GM23338 (cell line): ENCODE data around the gene AOC1. TPM values are rescaled to one million over a fixed set of nuclear protein-coding genes. Genes with fewer than 3 reads are reported as not detected.
A peak's percentile ranks its signal among the peaks of the same experiment; 100 is the strongest.

Source experiments
- ATAC-seq: fragments of 200-7000 bp; cut with Tn5 transposase; 3 replicates; pipeline ENCODE4 v1.9.1; 2020
- DNase-seq: peaks from one replicate; pipeline ENCODE4 v3.0.0-alpha.2; 2015; ENCODE audit warnings: low spot score
- H2AFZ ChIP-seq: fragments of 200-600 bp; sonication (generic); 2 replicates; pipeline ENCODE4 v1.8.0; 2016; ENCODE audit warnings: antibody characterized with exemption, mild to moderate bottlenecking, moderate library complexity
- H3F3A ChIP-seq: fragments of 200-600 bp; sonication (generic); replicated peaks from 2 replicates; pipeline ENCODE4 v1.8.0; 2017; ENCODE audit warnings: antibody characterized with exemption, mixed run types, low read depth
- H3K27ac ChIP-seq: fragments of 200-600 bp; sonication (generic); 2 replicates; pipeline ENCODE4 v1.6.1; 2016; ENCODE audit warnings: low read depth
- H3K27me3 ChIP-seq: fragments of 200-600 bp; sonication (generic); 2 replicates; pipeline ENCODE4 v1.8.0; 2016; ENCODE audit warnings: mild to moderate bottlenecking, mixed run types, moderate library complexity; ENCODE audit not compliant: insufficient read depth
- H3K36me3 ChIP-seq: fragments of 200-600 bp; sonication (generic); 2 replicates; pipeline ENCODE4 v1.8.0; 2016; ENCODE audit warnings: mild to moderate bottlenecking; ENCODE audit not compliant: insufficient read depth
- H3K4me1 ChIP-seq: fragments of 200-600 bp; sonication (generic); 2 replicates; pipeline ENCODE4 v1.8.0; 2016; ENCODE audit warnings: mild to moderate bottlenecking, moderate library complexity; ENCODE audit not compliant: insufficient read depth
- H3K4me2 ChIP-seq: fragments of 200-600 bp; sonication (generic); 2 replicates; pipeline ENCODE4 v1.7.1; 2017; ENCODE audit warnings: mixed run types
- H3K4me3 ChIP-seq: fragments of 200-600 bp; sonication (generic); 2 replicates; pipeline ENCODE4 v1.6.1; 2016; ENCODE audit warnings: mixed run types
- H3K79me2 ChIP-seq: fragments of 200-600 bp; sonication (generic); replicated peaks from 2 replicates; pipeline ENCODE4 v1.8.0; 2017; ENCODE audit warnings: mild to moderate bottlenecking; ENCODE audit not compliant: insufficient read depth
- H3K9me2 ChIP-seq: fragments of 200-600 bp; sonication (generic); 2 replicates; pipeline ENCODE4 v1.8.0; 2017; ENCODE audit not compliant: insufficient read depth
- H4K20me1 ChIP-seq: fragments of 200-600 bp; sonication (generic); replicated peaks from 2 replicates; pipeline ENCODE4 v1.8.0; 2017; ENCODE audit warnings: mild to moderate bottlenecking; ENCODE audit not compliant: insufficient read depth
- H3K27ac Mint-ChIP-seq: 2 replicates; pipeline ENCODE4 v1.8.0; 2020; ENCODE audit warnings: inconsistent platforms, mild to moderate bottlenecking, moderate library complexity, mixed read lengths
- H3K27me3 Mint-ChIP-seq: 3 replicates; pipeline ENCODE4 v1.8.0; 2022; ENCODE audit warnings: low read depth, mild to moderate bottlenecking, moderate library complexity, mixed read lengths, inconsistent platforms; ENCODE audit not compliant: insufficient read depth, poor library complexity
- H3K36me3 Mint-ChIP-seq: 3 replicates; pipeline ENCODE4 v1.8.0; 2021; ENCODE audit warnings: low read depth, mild to moderate bottlenecking, inconsistent platforms, moderate library complexity, mixed read lengths
- H3K4me1 Mint-ChIP-seq: 3 replicates; pipeline ENCODE4 v1.8.0; 2020; ENCODE audit warnings: mild to moderate bottlenecking, inconsistent platforms, mixed read lengths
- H3K4me3 Mint-ChIP-seq: 3 replicates; pipeline ENCODE4 v1.8.0; 2021; ENCODE audit warnings: moderate library complexity, mild to moderate bottlenecking, inconsistent platforms, mixed read lengths
- H3K9me3 Mint-ChIP-seq: 3 replicates; pipeline ENCODE4 v1.8.0; 2020; ENCODE audit warnings: moderate library complexity, mild to moderate bottlenecking, inconsistent platforms, mixed read lengths
- CTCF ChIP-seq, 2 experiments: fragments of 200-600 bp in 1 of 2; sonication (generic) in 1 of 2; conservative IDR thresholded peaks; 2 replicates each; pipeline versions ENCODE4 v1.5.1 to v1.6.1; 2016 to 2017; ENCODE audit warnings: antibody characterized with exemption in 2 of 2, low read depth in 2 of 2, mild to moderate bottlenecking in 2 of 2, moderate library complexity in 1 of 2
- JUNB ChIP-seq: IDR thresholded peaks from one replicate; pipeline ENCODE4 v1.6.1; 2016; ENCODE audit warnings: antibody characterized with exemption; ENCODE audit not compliant: unreplicated experiment
- POLR2AphosphoS5 ChIP-seq: IDR thresholded peaks from 2 replicates; pipeline ENCODE4 v1.6.1; 2016; ENCODE audit warnings: antibody characterized with exemption, low read depth
- REST ChIP-seq: IDR thresholded peaks from one replicate; pipeline ENCODE4 v1.6.1; 2018; ENCODE audit warnings: antibody characterized with exemption; ENCODE audit not compliant: unreplicated experiment
- ZNF331 ChIP-seq: fragments of 250-450 bp; sonication (Bioruptor Pico); IDR thresholded peaks from 2 replicates; pipeline ENCODE4 v1.5.0; 2020; ENCODE audit warnings: low read depth, mild to moderate bottlenecking, moderate library complexity
- ZNF462 ChIP-seq: fragments of 250-450 bp; sonication (Bioruptor Pico); IDR thresholded peaks from 2 replicates; pipeline ENCODE4 v1.5.0; 2020; ENCODE audit warnings: mild to moderate bottlenecking, moderate library complexity
- polyA plus RNA-seq: library from polyadenylated mRNA; unstranded; fragments of >200 nt; fragmentation: Nextera tagmentation; extraction: Ambion mirVana; gene quantifications from 2 replicates; pipeline ENCODE4 v1.2.1, GENCODE V29; 2016
- total RNA-seq: library from RNA; depleted of rRNA; stranded (reverse); fragments of >200 nt; shearing (Covaris generic); gene quantifications from 2 replicates; pipeline ENCODE4 v1.2.3, GENCODE V29; 2014

The AOC1 gene
- total and polyA plus RNA-seq, 2 experiments from 2014 or later, result not detected

- ATAC-seq (peak; percentile 57; the same call in 2 of the 3 replicates), DNase-seq (peak; percentile 41)
- Histone ChIP-seq H3K4me2 (no peak overlapping the region), H3K27ac (no peak overlapping the region), H3K79me2 (no peaks in the 10 kb centered on the region), H3K9me2 (no peaks in the 10 kb centered on the region), H3K4me1 (no peaks in the 10 kb centered on the region), H3K36me3 (no peaks in the 10 kb centered on the region), H3K27me3 (no peaks in the 10 kb centered on the region), H3F3A (no peaks in the 10 kb centered on the region), H3K4me3 (no peak overlapping the region), H2AFZ (no peak overlapping the region), H4K20me1 (no peaks in the 10 kb centered on the region)
- peaks cover 6% of the 10 kb centered on the region; the same call in 1 of the 3 replicates for H3K4me1 Mint-ChIP-seq
- no peak overlapping the region for H3K4me3 Mint-ChIP-seq
- TF ChIP-seq REST (no peak), ZNF331 (CRISPR knock-in tag) (no peak), JUNB (no peak), CTCF (conservative IDR thresholded peaks at IDR 0.05; ENCODE audit: low read depth in 2 of 2) (peak; percentile 39 to 63)
- no peaks in the 10 kb centered on the region; the same call in 2 of the 3 replicates for H3K36me3 Mint-ChIP-seq
- no peak overlapping the region for H3K27ac Mint-ChIP-seq
- H3K27me3 Mint-ChIP-seq, result peaks cover 4% of the 10 kb centered on the region
- no peaks in the 10 kb centered on the region for H3K9me3 Mint-ChIP-seq
Measured at GRCh38 chr7:150828384-150828783, 23.9 kb upstream of the AOC1 start.

- H3K79me2 ChIP-seq, result no peaks in the 10 kb centered on the region
- no peak for ATAC-seq
- H3K4me1 ChIP-seq, result no peaks in the 10 kb centered on the region
- no peak overlapping the region for H2AFZ ChIP-seq
- DNase-seq, result no peak
- Mint-ChIP-seq H3K4me1 (no peaks in the 10 kb centered on the region), H3K36me3 (no peaks in the 10 kb centered on the region; the same call in 2 of the 3 replicates), H3K27me3 (peaks cover 4% of the 10 kb centered on the region), H3K9me3 (no peaks in the 10 kb centered on the region), H3K27ac (no peak overlapping the region), H3K4me3 (no peak overlapping the region)
- H3K9me2 ChIP-seq, result no peaks in the 10 kb centered on the region
- H3F3A ChIP-seq, result no peaks in the 10 kb centered on the region
- H3K27me3 ChIP-seq, result no peaks in the 10 kb centered on the region
- no peak overlapping the region for H3K27ac ChIP-seq
- no peak overlapping the region for H3K4me3 ChIP-seq
- no peak overlapping the region for H3K4me2 ChIP-seq
- H4K20me1 ChIP-seq, result no peaks in the 10 kb centered on the region
- H3K36me3 ChIP-seq, result no peaks in the 10 kb centered on the region
- no peak for TF ChIP-seq ZNF331 (CRISPR knock-in tag)
- no peak for TF ChIP-seq JUNB
- TF ChIP-seq POLR2AphosphoS5, result no peak
- TF ChIP-seq ZNF462 (CRISPR knock-in tag), result no peak
- no peak for TF ChIP-seq CTCF (conservative IDR thresholded peaks at IDR 0.05; ENCODE audit: low read depth in 2 of 2)
Measured at GRCh38 chr7:150829426-150829825, 22.9 kb upstream of the AOC1 start.
